Mucosa of descending colon (tissue), 3 donors: ENCODE results near the gene TRIM47. TPM values are rescaled to one million over a fixed set of nuclear protein-coding genes. Genes with fewer than 3 reads are reported as not detected.

Experiments
- ATAC-seq: fragments of 200-7000 bp; cut with Tn5 transposase; one replicate; pipeline ENCODE4 v1.9.1; 2020; ENCODE audit warnings: mild to moderate bottlenecking, moderate library complexity
- DNase-seq, 3 donors: peaks; one replicate each; pipeline ENCODE4 v3.0.0-alpha.2; 2020
- H3K36me3 ChIP-seq: fragments of 200-600 bp; one replicate; pipeline ENCODE4 v1.8.0; 2021; ENCODE audit warnings: low read depth, mild to moderate bottlenecking
- H3K4me1 ChIP-seq: fragments of 200-600 bp; one replicate; pipeline ENCODE4 v1.8.0; 2021; ENCODE audit warnings: low read depth, mild to moderate bottlenecking
- H3K4me3 ChIP-seq: fragments of 200-600 bp; one replicate; pipeline ENCODE4 v1.8.0; 2021; ENCODE audit warnings: mild to moderate bottlenecking
- H3K9me3 ChIP-seq: fragments of 200-600 bp; one replicate; pipeline ENCODE4 v1.8.0; 2021; ENCODE audit warnings: mild to moderate bottlenecking
- CTCF ChIP-seq: fragments of 200-600 bp; IDR thresholded peaks from one replicate; pipeline ENCODE4 v1.8.0; 2022; ENCODE audit warnings: antibody characterized with exemption, mild to moderate bottlenecking
- intact Hi-C, 2 donors: fragments of 100-400 bp; cut with DNase I in 1 of 2; cut with micrococcal nuclease in 1 of 2; formaldehyde crosslinking; loops; one replicate each; pipeline versions ENCODE4 v1.11.0 to v1.11.1; 2022; cut with DNase I, micrococcal nuclease
- total RNA-seq, 3 donors: library from RNA; stranded (reverse); fragmentation: NEBNext Ultra II Directional in 2 of 3; extraction: Animal tissue kit (Norgen Biotek cat#: 25700) in 2 of 3; gene quantifications; one replicate each; pipeline versions ENCODE4 v1.2.1 to v1.2.4, GENCODE V29; 2021 to 2023
- donor health status: DM: no; HTN: no; CAD: no; lungs with moderate emphysema.
- donor health status: DM: no; HTN: no; CAD: no.
- donor health status: DM: no; HTN: yes; CAD: no.

Gene TRIM47
- total RNA-seq, 3 donors from 2014 or later: 44.5 to 77.4 (median 53.4) TPM

- H3K4me1 ChIP-seq: peaks cover 12% of the 10 kb centered on the region
- no peak overlapping the region for H3K4me3 ChIP-seq
- DNase-seq (no peak), ATAC-seq (no peak)
- TF ChIP-seq CTCF: no peak
- H3K9me3 ChIP-seq: no peaks in the 10 kb centered on the region
- intact Hi-C loops: no loop called here
- no peaks in the 10 kb centered on the region for H3K36me3 ChIP-seq
These were observed 48.6 kb downstream of the TRIM47 start for GRCh38 chr17:75829747-75830146.

- DNase-seq: no peak
- H3K9me3 ChIP-seq: no peaks in the 10 kb centered on the region
- TF ChIP-seq CTCF: no peak
- no peak for ATAC-seq
- intact Hi-C loops: no loop called here
- no peaks in the 10 kb centered on the region for H3K36me3 ChIP-seq
- H3K4me1 ChIP-seq: peaks cover 12% of the 10 kb centered on the region
- no peak overlapping the region for H3K4me3 ChIP-seq
These were observed 49.6 kb downstream of the TRIM47 start for GRCh38 chr17:75828741-75829140.

- no peak for TF ChIP-seq CTCF
- no peak for DNase-seq
- intact Hi-C loops: no loop called here
These were observed 50.3 kb downstream of the TRIM47 start for GRCh38 chr17:75828076-75828400.

GRCh38 chr17:75827308-75828075 is 50.9 kb downstream of the TRIM47 start:
- peak; percentile 64 to 75 (median 73) for DNase-seq
- Histone ChIP-seq H3K9me3 (no peaks in the 10 kb centered on the region), H3K36me3 (no peaks in the 10 kb centered on the region), H3K4me3 (no peak overlapping the region), H3K4me1 (peaks cover 12% of the 10 kb centered on the region)
- intact Hi-C loops: no loop called here
- peak; percentile 56 for ATAC-seq
- TF ChIP-seq CTCF: peak; percentile 68

More at GRCh38 chr17:75828076-75828400, 50.3 kb downstream of the TRIM47 start:
- no peak overlapping the region for H3K4me3 ChIP-seq
- peaks cover 12% of the 10 kb centered on the region for H3K4me1 ChIP-seq
- H3K9me3 ChIP-seq: no peaks in the 10 kb centered on the region
- H3K36me3 ChIP-seq: no peaks in the 10 kb centered on the region
- no peak for ATAC-seq

- TF ChIP-seq CTCF: no peak
- Histone ChIP-seq H3K36me3 (no peaks in the 10 kb centered on the region), H3K4me3 (no peak overlapping the region), H3K4me1 (peaks cover 12% of the 10 kb centered on the region), H3K9me3 (no peaks in the 10 kb centered on the region)
- intact Hi-C loops: no loop called here
- ATAC-seq: no peak
- DNase-seq: no peak
These were observed 51.6 kb downstream of the TRIM47 start for GRCh38 chr17:75826561-75827307.
